WTC11 (cell line): ENCODE measurements around the gene PAAF1. TPM values are rescaled to one million over a fixed set of nuclear protein-coding genes. Genes with fewer than 3 reads are reported as not detected.

Experiments
- ATAC-seq: fragments of 200-7000 bp; cut with Tn5 transposase; 2 replicates; pipeline ENCODE4 v1.10.0; 2021; ENCODE audit warnings: mild to moderate bottlenecking, moderate library complexity
- CTCF ChIA-PET: fragments of 300-600 bp; sonication (Branson Sonifier 250); formaldehyde crosslinking; loops from one replicate; lab custom pipeline; 2021; ENCODE audit warnings: antibody characterized with exemption; lab: Charles Lee
- POLR2A ChIA-PET: fragments of 350-600 bp; sonication (Branson Sonifier 250); formaldehyde crosslinking; loops from one replicate; lab custom pipeline; 2021; ENCODE audit warnings: antibody characterized with exemption; lab: Charles Lee
- DNase-seq: peaks from one replicate; pipeline ENCODE4 v3.0.0; 2021; ENCODE audit warnings: low spot score
- H3K27ac Mint-ChIP-seq: 2 replicates; pipeline ENCODE4 v1.8.0; 2021; ENCODE audit warnings: mixed read lengths
- H3K27me3 Mint-ChIP-seq: 2 replicates; pipeline ENCODE4 v1.8.0; 2021; ENCODE audit warnings: low read depth, mild to moderate bottlenecking, moderate library complexity, mixed read lengths
- H3K36me3 Mint-ChIP-seq: 2 replicates; pipeline ENCODE4 v1.8.0; 2021; ENCODE audit warnings: mixed read lengths
- H3K4me1 Mint-ChIP-seq: 2 replicates; pipeline ENCODE4 v1.8.0; 2022; ENCODE audit warnings: mixed read lengths
- H3K4me3 Mint-ChIP-seq: 2 replicates; pipeline ENCODE4 v1.8.0; 2021; ENCODE audit warnings: mild to moderate bottlenecking, moderate library complexity, mixed read lengths
- H3K9me3 Mint-ChIP-seq: 2 replicates; pipeline ENCODE4 v1.8.0; 2021; ENCODE audit warnings: mixed read lengths
- ARID4B ChIP-seq: sonication (generic); formaldehyde crosslinking; IDR thresholded peaks from 2 replicates; pipeline ENCODE4 v1.8.0; 2023; ENCODE audit warnings: missing genetic modification reagents, mild to moderate bottlenecking, borderline replicate concordance
- ATF1 ChIP-seq: sonication (generic); formaldehyde crosslinking; IDR thresholded peaks from 2 replicates; pipeline ENCODE4 v1.8.1; 2023; ENCODE audit warnings: mild to moderate bottlenecking, moderate library complexity, missing genetic modification reagents
- E2F4 ChIP-seq: sonication (generic); formaldehyde crosslinking; IDR thresholded peaks from 2 replicates; pipeline ENCODE4 v1.8.1; 2022; ENCODE audit warnings: low read depth, mild to moderate bottlenecking, moderate library complexity, missing genetic modification reagents, borderline replicate concordance
- FOXK1 ChIP-seq: sonication (generic); formaldehyde crosslinking; IDR thresholded peaks from 2 replicates; pipeline ENCODE4 v1.8.0; 2022; ENCODE audit warnings: mild to moderate bottlenecking, moderate library complexity, missing genetic modification reagents
- MAX ChIP-seq: sonication (generic); formaldehyde crosslinking; IDR thresholded peaks from 2 replicates; pipeline ENCODE4 v1.8.0; 2022; ENCODE audit warnings: mild to moderate bottlenecking, missing genetic modification reagents
- NFYB ChIP-seq: sonication (generic); formaldehyde crosslinking; conservative IDR thresholded peaks from 2 replicates; pipeline ENCODE4 v1.8.0; 2022; ENCODE audit warnings: low read depth, missing genetic modification reagents
- NR2C2 ChIP-seq: sonication (generic); formaldehyde crosslinking; IDR thresholded peaks from 2 replicates; pipeline ENCODE4 v1.8.0; 2022; ENCODE audit warnings: mild to moderate bottlenecking, missing genetic modification reagents
- NR3C1 ChIP-seq: sonication (generic); formaldehyde crosslinking; conservative IDR thresholded peaks from 2 replicates; pipeline ENCODE4 v1.8.1; 2023; ENCODE audit warnings: low read depth, mild to moderate bottlenecking, missing genetic modification reagents
- ZBTB21 ChIP-seq: sonication (generic); formaldehyde crosslinking; IDR thresholded peaks from 2 replicates; pipeline ENCODE4 v1.8.1; 2023; ENCODE audit warnings: mild to moderate bottlenecking, missing genetic modification reagents, borderline replicate concordance
- ZNF423 ChIP-seq: fragments of 250-450 bp; sonication (Bioruptor Pico); IDR thresholded peaks from 2 replicates; pipeline ENCODE4 v2.1.2; 2022; ENCODE audit warnings: mild to moderate bottlenecking, moderate library complexity
- total RNA-seq: library from RNA; stranded (reverse); gene quantifications from 3 replicates; pipeline ENCODE4 v1.2.3, GENCODE V29; 2021
- TF ChIP-seq, protein P1 (sequence below): sonication (generic); formaldehyde crosslinking; IDR thresholded peaks from 2 replicates; pipeline ENCODE4 v1.8.1; 2023; ENCODE audit warnings: mild to moderate bottlenecking, missing genetic modification reagents

PAAF1 gene
- total RNA-seq, 1 experiment from 2014 or later = 27.7 TPM

- no peaks in the 10 kb centered on the region; the same call in 1 of the 2 replicates for H3K36me3 Mint-ChIP-seq
- ChIA-PET CTCF (interaction anchor here (0.7 kb wide), 1 partner anchor 8 kb away, joined by 3 read pairs; no protein-coding TSS in a partner anchor), POLR2A (no interaction called here)
- no peaks in the 10 kb centered on the region for H3K27me3 Mint-ChIP-seq
- no peaks in the 10 kb centered on the region for H3K9me3 Mint-ChIP-seq
- TF ChIP-seq ZNF423 (CRISPR knock-in tag) (peak; percentile 50; the same call in 1 of the 2 replicates), ZBTB21 (CRISPR knock-in tag) (no peak)
- H3K27ac Mint-ChIP-seq = peak overlapping the region; percentile 73
- peak; percentile 71 for ATAC-seq
- no peak for DNase-seq
- no peak overlapping the region for H3K4me3 Mint-ChIP-seq
- H3K4me1 Mint-ChIP-seq = peaks cover 10% of the 10 kb centered on the region
Observed at GRCh38 chr11:73838443-73839122, 38.2 kb upstream of the PAAF1 start.

DNA sequence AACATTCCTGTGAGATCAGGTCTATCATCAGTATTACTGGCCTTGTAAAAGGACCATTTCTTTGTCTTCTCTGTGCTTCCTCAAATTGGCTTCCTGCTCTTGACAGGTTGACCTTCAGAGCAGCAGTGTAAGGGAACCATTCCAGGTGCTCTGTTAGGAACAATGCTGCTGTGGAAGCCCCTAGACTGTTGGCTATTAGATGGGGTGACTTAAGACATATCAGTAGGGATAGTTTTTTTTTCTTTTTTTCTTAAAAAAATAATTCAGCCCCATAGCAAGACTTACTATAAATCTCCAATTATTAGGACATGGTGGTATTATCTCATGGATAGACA lies 37.7 kb upstream of the PAAF1 start:
- Mint-ChIP-seq H3K4me1 (peaks cover 10% of the 10 kb centered on the region), H3K27ac (no peak overlapping the region), H3K9me3 (no peaks in the 10 kb centered on the region), H3K27me3 (no peaks in the 10 kb centered on the region), H3K36me3 (no peaks in the 10 kb centered on the region; the same call in 1 of the 2 replicates), H3K4me3 (no peak overlapping the region)
- ChIA-PET POLR2A (no interaction called here), CTCF (no interaction called here)
- ATAC-seq (no peak), DNase-seq (no peak)
- TF ChIP-seq NFYB (CRISPR knock-in tag) (no peak), ATF1 (no peak), NR2C2 (CRISPR knock-in tag) (no peak), ARID4B (CRISPR knock-in tag) (no peak), MAX (CRISPR knock-in tag) (no peak), E2F4 (no peak), ZNF423 (CRISPR knock-in tag) (no peak), NR3C1 (CRISPR knock-in tag) (no peak)
- TF ChIP-seq, protein P1, sequence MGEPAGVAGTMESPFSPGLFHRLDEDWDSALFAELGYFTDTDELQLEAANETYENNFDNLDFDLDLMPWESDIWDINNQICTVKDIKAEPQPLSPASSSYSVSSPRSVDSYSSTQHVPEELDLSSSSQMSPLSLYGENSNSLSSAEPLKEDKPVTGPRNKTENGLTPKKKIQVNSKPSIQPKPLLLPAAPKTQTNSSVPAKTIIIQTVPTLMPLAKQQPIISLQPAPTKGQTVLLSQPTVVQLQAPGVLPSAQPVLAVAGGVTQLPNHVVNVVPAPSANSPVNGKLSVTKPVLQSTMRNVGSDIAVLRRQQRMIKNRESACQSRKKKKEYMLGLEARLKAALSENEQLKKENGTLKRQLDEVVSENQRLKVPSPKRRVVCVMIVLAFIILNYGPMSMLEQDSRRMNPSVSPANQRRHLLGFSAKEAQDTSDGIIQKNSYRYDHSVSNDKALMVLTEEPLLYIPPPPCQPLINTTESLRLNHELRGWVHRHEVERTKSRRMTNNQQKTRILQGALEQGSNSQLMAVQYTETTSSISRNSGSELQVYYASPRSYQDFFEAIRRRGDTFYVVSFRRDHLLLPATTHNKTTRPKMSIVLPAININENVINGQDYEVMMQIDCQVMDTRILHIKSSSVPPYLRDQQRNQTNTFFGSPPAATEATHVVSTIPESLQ = no peak

DNA sequence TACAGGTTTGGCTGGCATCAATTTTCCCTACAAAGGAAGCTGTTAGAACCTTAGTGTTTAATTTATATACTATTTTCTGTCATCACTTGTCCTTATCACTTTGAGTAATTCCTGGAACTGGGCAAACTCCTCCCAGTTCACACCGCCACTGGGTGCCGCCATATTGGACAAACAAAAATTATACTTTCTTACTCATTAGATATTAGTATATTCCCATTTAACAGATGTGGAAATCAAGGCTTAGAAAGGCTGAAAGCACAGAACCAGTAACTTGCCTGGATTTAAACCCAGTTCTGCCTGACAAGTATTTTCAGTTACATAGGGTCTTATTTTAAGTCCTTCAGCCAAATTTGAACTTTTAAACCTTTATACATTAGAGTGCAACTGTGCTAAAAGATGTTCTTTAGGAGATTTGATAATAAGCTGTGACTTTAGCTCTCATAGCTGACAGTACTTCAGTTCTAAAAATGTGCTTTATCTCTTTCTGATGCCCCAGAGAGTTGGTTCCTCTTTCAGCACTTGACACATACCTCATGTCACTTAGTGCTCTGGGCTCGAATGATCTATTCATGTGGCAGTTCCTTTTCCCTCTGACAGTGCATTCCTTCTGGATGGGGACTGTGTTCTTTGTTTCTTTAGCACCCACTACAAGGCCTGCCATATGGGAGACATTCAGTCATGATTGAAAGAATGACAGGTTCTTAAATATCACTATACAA lies 25.6 kb upstream of the PAAF1 start:
- Mint-ChIP-seq H3K27me3 (no peaks in the 10 kb centered on the region), H3K27ac (no peak overlapping the region), H3K4me3 (no peak overlapping the region), H3K4me1 (peaks cover 3% of the 10 kb centered on the region), H3K36me3 (no peaks in the 10 kb centered on the region; the same call in 1 of the 2 replicates), H3K9me3 (no peaks in the 10 kb centered on the region)
- POLR2A ChIA-PET = no interaction called here
- CTCF ChIA-PET = no interaction called here
- TF ChIP-seq FOXK1 (CRISPR knock-in tag) = no peak
- DNase-seq (no peak), ATAC-seq (no peak)
